Measurements from ENCODE around the gene PCDH9.
A peak's percentile ranks its signal among the peaks of the same experiment; 100 is the strongest.

The PCDH9 gene

GRCh38 chr13:67001363-67001762 lies 228.8 kb downstream of the PCDH9 start:
- Histone ChIP-seq H3K9me3 (ENCODE audit: severe bottlenecking) (no peaks in the 10 kb centered on the region), H3K36me3 (ENCODE audit: low read depth) (no peaks in the 10 kb centered on the region), H3K27me3 (ENCODE audit: insufficient read depth, poor library complexity, severe bottlenecking) (no peaks in the 10 kb centered on the region), H3K4me1 (ENCODE audit: insufficient read depth, poor library complexity, severe bottlenecking) (no peaks in the 10 kb centered on the region), H3K27ac (ENCODE audit: poor library complexity, severe bottlenecking) (no peak overlapping the region), H3K4me3 (ENCODE audit: severe bottlenecking) (no peak overlapping the region)
- DNase-seq (ENCODE audit: low spot score) (no peak), ATAC-seq (ENCODE audit: low read depth) (no peak)
- no peak for TF ChIP-seq CTCF (IDR thresholded peaks at IDR 0.05; ENCODE audit: poor library complexity, severe bottlenecking)

GRCh38 chr13:66996503-66996902 lies 233.6 kb downstream of the PCDH9 start:
- H3K4me1 ChIP-seq (ENCODE audit: insufficient read depth, poor library complexity, severe bottlenecking), result no peaks in the 10 kb centered on the region
- no peak overlapping the region for H3K27ac ChIP-seq (ENCODE audit: poor library complexity, severe bottlenecking)
- ATAC-seq (ENCODE audit: low read depth) (no peak), DNase-seq (ENCODE audit: low spot score) (no peak)
- H3K27me3 ChIP-seq (ENCODE audit: insufficient read depth, poor library complexity, severe bottlenecking), result no peaks in the 10 kb centered on the region
- H3K4me3 ChIP-seq (ENCODE audit: severe bottlenecking), result no peak overlapping the region
- no peaks in the 10 kb centered on the region for H3K36me3 ChIP-seq (ENCODE audit: low read depth)
- no peak for TF ChIP-seq CTCF (IDR thresholded peaks at IDR 0.05; ENCODE audit: poor library complexity, severe bottlenecking)
- H3K9me3 ChIP-seq (ENCODE audit: severe bottlenecking), result no peaks in the 10 kb centered on the region

- no peak for DNase-seq (ENCODE audit: low spot score)
- H3K9me3 ChIP-seq (ENCODE audit: severe bottlenecking), result no peaks in the 10 kb centered on the region
- H3K36me3 ChIP-seq (ENCODE audit: low read depth), result no peaks in the 10 kb centered on the region
- ATAC-seq (ENCODE audit: low read depth), result no peak
- H3K27ac ChIP-seq (ENCODE audit: poor library complexity, severe bottlenecking), result no peak overlapping the region
- no peaks in the 10 kb centered on the region for H3K27me3 ChIP-seq (ENCODE audit: insufficient read depth, poor library complexity, severe bottlenecking)
- H3K4me1 ChIP-seq (ENCODE audit: insufficient read depth, poor library complexity, severe bottlenecking), result no peaks in the 10 kb centered on the region
- H3K4me3 ChIP-seq (ENCODE audit: severe bottlenecking), result no peak overlapping the region
- no peak for TF ChIP-seq CTCF (IDR thresholded peaks at IDR 0.05; ENCODE audit: poor library complexity, severe bottlenecking)
These were observed 234.9 kb downstream of the PCDH9 start for GRCh38 chr13:66995203-66995611.

GRCh38 chr13:66994517-66995202 lies 235.5 kb downstream of the PCDH9 start:
- no peaks in the 10 kb centered on the region for H3K36me3 ChIP-seq (ENCODE audit: low read depth)
- no peaks in the 10 kb centered on the region for H3K27me3 ChIP-seq (ENCODE audit: insufficient read depth, poor library complexity, severe bottlenecking)
- no peak overlapping the region for H3K4me3 ChIP-seq (ENCODE audit: severe bottlenecking)
- TF ChIP-seq CTCF (IDR thresholded peaks at IDR 0.05; ENCODE audit: poor library complexity, severe bottlenecking), result no peak
- no peak overlapping the region for H3K27ac ChIP-seq (ENCODE audit: poor library complexity, severe bottlenecking)
- H3K4me1 ChIP-seq (ENCODE audit: insufficient read depth, poor library complexity, severe bottlenecking), result no peaks in the 10 kb centered on the region
- ATAC-seq (ENCODE audit: low read depth) (no peak), DNase-seq (ENCODE audit: low spot score) (no peak)
- H3K9me3 ChIP-seq (ENCODE audit: severe bottlenecking), result no peaks in the 10 kb centered on the region

GRCh38 chr13:66994097-66994496 lies 236.0 kb downstream of the PCDH9 start:
- Histone ChIP-seq H3K4me1 (ENCODE audit: insufficient read depth, poor library complexity, severe bottlenecking) (no peaks in the 10 kb centered on the region), H3K27me3 (ENCODE audit: insufficient read depth, poor library complexity, severe bottlenecking) (no peaks in the 10 kb centered on the region), H3K9me3 (ENCODE audit: severe bottlenecking) (no peaks in the 10 kb centered on the region), H3K36me3 (ENCODE audit: low read depth) (no peaks in the 10 kb centered on the region), H3K4me3 (ENCODE audit: severe bottlenecking) (no peak overlapping the region), H3K27ac (ENCODE audit: poor library complexity, severe bottlenecking) (no peak overlapping the region)
- peak; percentile 38 for TF ChIP-seq CTCF (IDR thresholded peaks at IDR 0.05; ENCODE audit: poor library complexity, severe bottlenecking)
- DNase-seq (ENCODE audit: low spot score), result peak; percentile 29
- peak; percentile 33; the same call in 1 of the 3 replicates for ATAC-seq (ENCODE audit: low read depth)
